HG03139 (cell line): ENCODE measurements around the gene PHF2.

Experiments used
- ATAC-seq: cut with Tn5 transposase; IDR thresholded peaks from one replicate; pipeline ENCODE4 v1.9.1; 2021; ENCODE audit not compliant: unreplicated experiment

PHF2 gene

GRCh38 chr9:93648836-93649235 is 72.5 kb downstream of the PHF2 start:
- no peak for ATAC-seq

- ATAC-seq: no peak
These were observed 73.4 kb downstream of the PHF2 start for GRCh38 chr9:93649610-93650261.

- no peak for ATAC-seq
These were observed 74.1 kb downstream of the PHF2 start for GRCh38 chr9:93650448-93650847.

GRCh38 chr9:93651521-93651950 is 75.2 kb downstream of the PHF2 start:
- no peak for ATAC-seq

- ATAC-seq: no peak
These were observed 76.5 kb downstream of the PHF2 start for GRCh38 chr9:93652604-93653592.

- ATAC-seq: no peak
These were observed 77.4 kb downstream of the PHF2 start for GRCh38 chr9:93653760-93654159.

- no peak for ATAC-seq
These were observed 78.1 kb downstream of the PHF2 start for GRCh38 chr9:93654351-93654961.

- no peak for ATAC-seq
These were observed 79.4 kb downstream of the PHF2 start for GRCh38 chr9:93655621-93656425.

GRCh38 chr9:93656426-93657239 is 80.2 kb downstream of the PHF2 start:
- no peak for ATAC-seq

GRCh38 chr9:93657331-93658111 is 81.1 kb downstream of the PHF2 start:
- no peak for ATAC-seq

GRCh38 chr9:93658184-93658925 is 82.0 kb downstream of the PHF2 start:
- ATAC-seq: no peak

GRCh38 chr9:93659044-93659836 is 82.9 kb downstream of the PHF2 start:
- ATAC-seq: no peak

GRCh38 chr9:93659837-93660177 is 83.4 kb downstream of the PHF2 start:
- ATAC-seq: no peak

GRCh38 chr9:93660352-93661046 is 84.1 kb downstream of the PHF2 start:
- ATAC-seq: no peak

- ATAC-seq: no peak
These were observed 85.2 kb downstream of the PHF2 start for GRCh38 chr9:93661591-93661990.

- no peak for ATAC-seq
These were observed 85.7 kb downstream of the PHF2 start for GRCh38 chr9:93662016-93662638.
